Right ventricle myocardium inferior (tissue), 1 donor: ENCODE results near the gene PHOX2B. TPM values are rescaled to one million over a fixed set of nuclear protein-coding genes. Genes with fewer than 3 reads are reported as not detected.

Source experiments
- ATAC-seq: fragments of 200-7000 bp; cut with Tn5 transposase; one replicate; pipeline ENCODE4 v1.9.1; 2020; ENCODE audit warnings: mild to moderate bottlenecking, moderate library complexity
- DNase-seq: peaks from one replicate; pipeline ENCODE4 v3.0.0; 2021; ENCODE audit errors: missing footprints
- intact Hi-C: fragments of 100-400 bp; cut with DNase I; formaldehyde crosslinking; loops from one replicate; pipeline ENCODE4 v1.11.0; 2022
- long read RNA-seq: library from polyadenylated mRNA; unstranded; transcript quantifications from one replicate; pipeline ENCODE4 v2.0.0, GENCODE V29; 2021
- total RNA-seq: library from RNA; stranded (reverse); fragmentation: NEBNext Ultra II Directional; extraction: Animal tissue kit (Norgen Biotek cat#: 25700); gene quantifications from one replicate; pipeline ENCODE4 v1.2.1, GENCODE V29; 2021
- donor health status: DM: no; HTN: yes; CAD: no; lungs with severe emphysema.

The PHOX2B gene
- not detected for total RNA-seq
- long read RNA-seq: 0 reads

- DNase-seq (no peak), ATAC-seq (no peak)
- intact Hi-C loops: no loop called here
These were observed at the start of gene PHOX2B for GRCh38 chr4:41748571-41749475. Gene PHOX2B, minus strand, starts transcription at chr4:41748725. Its CDS starts 115 bp downstream, at chr4:41748610.

GRCh38 chr4:41797260-41797659, 48.7 kb upstream of the PHOX2B start:
- ATAC-seq (no peak), DNase-seq (no peak)
- intact Hi-C loops: no loop called here

- intact Hi-C loops: no loop called here
These were observed 48.2 kb upstream of the PHOX2B start for GRCh38 chr4:41796545-41797210.

GRCh38 chr4:41795796-41796385, 47.4 kb upstream of the PHOX2B start:
- DNase-seq (no peak), ATAC-seq (no peak)
- intact Hi-C loops: no loop called here

More at GRCh38 chr4:41796545-41797210, 48.2 kb upstream of the PHOX2B start:
- ATAC-seq (peak; percentile 31), DNase-seq (no peak)

GRCh38 chr4:41792166-41792565, 43.6 kb upstream of the PHOX2B start:
- no peak for ATAC-seq
- no peak for DNase-seq
- intact Hi-C loops: no loop called here

GRCh38 chr4:41791557-41791956, 43.0 kb upstream of the PHOX2B start:
- DNase-seq: no peak
- intact Hi-C loops: no loop called here
- ATAC-seq: no peak

GRCh38 chr4:41787931-41788330, 39.4 kb upstream of the PHOX2B start:
- ATAC-seq: no peak
- intact Hi-C loops: no loop called here

GRCh38 chr4:41785665-41786064, 37.1 kb upstream of the PHOX2B start:
- ATAC-seq: no peak
- no peak for DNase-seq
- intact Hi-C loops: no loop called here

More at GRCh38 chr4:41787931-41788330, 39.4 kb upstream of the PHOX2B start:
- DNase-seq: no peak

GRCh38 chr4:41784191-41784979, 35.9 kb upstream of the PHOX2B start:
- no peak for DNase-seq

GRCh38 chr4:41776466-41776865, 27.9 kb upstream of the PHOX2B start:
- intact Hi-C loops: no loop called here
- DNase-seq (no peak), ATAC-seq (no peak)

More at GRCh38 chr4:41784191-41784979, 35.9 kb upstream of the PHOX2B start:
- intact Hi-C loops: no loop called here
- ATAC-seq: no peak

GRCh38 chr4:41763729-41764128, 15.2 kb upstream of the PHOX2B start:
- DNase-seq (no peak), ATAC-seq (no peak)
- intact Hi-C loops: no loop called here

- ATAC-seq: no peak
These were observed 10.4 kb upstream of the PHOX2B start for GRCh38 chr4:41758884-41759283.

GRCh38 chr4:41757521-41758156, 9.1 kb upstream of the PHOX2B start:
- DNase-seq: no peak
- intact Hi-C loops: no loop called here
- ATAC-seq: no peak

More at GRCh38 chr4:41758884-41759283, 10.4 kb upstream of the PHOX2B start:
- no peak for DNase-seq
- intact Hi-C loops: no loop called here

- intact Hi-C loops: no loop called here
- no peak for ATAC-seq
- DNase-seq: no peak
These were observed 5.4 kb upstream of the PHOX2B start for GRCh38 chr4:41753942-41754341.

- no peak for ATAC-seq
- intact Hi-C loops: no loop called here
- DNase-seq: no peak
These were observed 3.7 kb upstream of the PHOX2B start for GRCh38 chr4:41752081-41752836.

- intact Hi-C loops: no loop called here
- ATAC-seq (no peak), DNase-seq (no peak)
These were observed 3.0 kb upstream of the PHOX2B start for GRCh38 chr4:41751449-41752061.
